HG03565 (cell line): ENCODE measurements around the gene ZNF827.
A peak's percentile ranks its signal among the peaks of the same experiment; 100 is the strongest.

Experiments used
- ATAC-seq: cut with Tn5 transposase; IDR thresholded peaks from one replicate; pipeline ENCODE4 v1.9.1; 2021; ENCODE audit warnings: mild to moderate bottlenecking, moderate library complexity; ENCODE audit not compliant: unreplicated experiment

The ZNF827 gene

GRCh38 chr4:145770124-145770523, 168.5 kb downstream of the ZNF827 start:
- no peak for ATAC-seq

- no peak for ATAC-seq
These were observed 169.1 kb downstream of the ZNF827 start for GRCh38 chr4:145769450-145770037.

- ATAC-seq = no peak
These were observed 172.3 kb downstream of the ZNF827 start for GRCh38 chr4:145766273-145766672.

GRCh38 chr4:145763399-145763798, 175.2 kb downstream of the ZNF827 start:
- no peak for ATAC-seq

- ATAC-seq = no peak
These were observed 175.9 kb downstream of the ZNF827 start for GRCh38 chr4:145762719-145763118.

GRCh38 chr4:145760961-145761929, 177.4 kb downstream of the ZNF827 start:
- no peak for ATAC-seq

GRCh38 chr4:145760176-145760575, 178.4 kb downstream of the ZNF827 start:
- ATAC-seq = no peak

- ATAC-seq = no peak
These were observed 181.4 kb downstream of the ZNF827 start for GRCh38 chr4:145757188-145757587.

GRCh38 chr4:145756244-145756643, 182.4 kb downstream of the ZNF827 start:
- ATAC-seq = no peak

GRCh38 chr4:145755802-145756201, 182.8 kb downstream of the ZNF827 start:
- no peak for ATAC-seq

- ATAC-seq = no peak
These were observed 195.0 kb downstream of the ZNF827 start for GRCh38 chr4:145743641-145744040.

- ATAC-seq = no peak
These were observed 197.8 kb downstream of the ZNF827 start for GRCh38 chr4:145740806-145741205.

- no peak for ATAC-seq
These were observed 198.8 kb downstream of the ZNF827 start for GRCh38 chr4:145739845-145740244.

- no peak for ATAC-seq
These were observed 202.3 kb downstream of the ZNF827 start for GRCh38 chr4:145736241-145736831.

GRCh38 chr4:145735827-145736226, 202.8 kb downstream of the ZNF827 start:
- ATAC-seq = no peak

GRCh38 chr4:145735347-145735675, 203.3 kb downstream of the ZNF827 start:
- ATAC-seq = no peak

- ATAC-seq = peak; percentile 47
These were observed 203.9 kb downstream of the ZNF827 start for GRCh38 chr4:145734576-145735346.

- no peak for ATAC-seq
These were observed 204.6 kb downstream of the ZNF827 start for GRCh38 chr4:145734031-145734430.

- no peak for ATAC-seq
These were observed 205.4 kb downstream of the ZNF827 start for GRCh38 chr4:145732895-145733880.
